NOMO-1 (cell line): ENCODE measurements around the gene DCAF6.
"Not testable (repeated sequence)": the region's sequence is repeated elsewhere in the genome, so short reads cannot be mapped to it uniquely, and the experiment has no call there.

Experiments used
- DNase-seq, 2 experiments: peaks; one replicate each; lab custom pipeline; 2025; ENCODE audit not compliant: unreplicated experiment in 2 of 2; lab: John Stamatoyannopoulos, UW

DCAF6 gene, protein sequence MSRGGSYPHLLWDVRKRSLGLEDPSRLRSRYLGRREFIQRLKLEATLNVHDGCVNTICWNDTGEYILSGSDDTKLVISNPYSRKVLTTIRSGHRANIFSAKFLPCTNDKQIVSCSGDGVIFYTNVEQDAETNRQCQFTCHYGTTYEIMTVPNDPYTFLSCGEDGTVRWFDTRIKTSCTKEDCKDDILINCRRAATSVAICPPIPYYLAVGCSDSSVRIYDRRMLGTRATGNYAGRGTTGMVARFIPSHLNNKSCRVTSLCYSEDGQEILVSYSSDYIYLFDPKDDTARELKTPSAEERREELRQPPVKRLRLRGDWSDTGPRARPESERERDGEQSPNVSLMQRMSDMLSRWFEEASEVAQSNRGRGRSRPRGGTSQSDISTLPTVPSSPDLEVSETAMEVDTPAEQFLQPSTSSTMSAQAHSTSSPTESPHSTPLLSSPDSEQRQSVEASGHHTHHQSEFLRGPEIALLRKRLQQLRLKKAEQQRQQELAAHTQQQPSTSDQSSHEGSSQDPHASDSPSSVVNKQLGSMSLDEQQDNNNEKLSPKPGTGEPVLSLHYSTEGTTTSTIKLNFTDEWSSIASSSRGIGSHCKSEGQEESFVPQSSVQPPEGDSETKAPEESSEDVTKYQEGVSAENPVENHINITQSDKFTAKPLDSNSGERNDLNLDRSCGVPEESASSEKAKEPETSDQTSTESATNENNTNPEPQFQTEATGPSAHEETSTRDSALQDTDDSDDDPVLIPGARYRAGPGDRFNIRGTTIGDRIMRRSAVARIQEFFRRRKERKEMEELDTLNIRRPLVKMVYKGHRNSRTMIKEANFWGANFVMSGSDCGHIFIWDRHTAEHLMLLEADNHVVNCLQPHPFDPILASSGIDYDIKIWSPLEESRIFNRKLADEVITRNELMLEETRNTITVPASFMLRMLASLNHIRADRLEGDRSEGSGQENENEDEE

DNA sequence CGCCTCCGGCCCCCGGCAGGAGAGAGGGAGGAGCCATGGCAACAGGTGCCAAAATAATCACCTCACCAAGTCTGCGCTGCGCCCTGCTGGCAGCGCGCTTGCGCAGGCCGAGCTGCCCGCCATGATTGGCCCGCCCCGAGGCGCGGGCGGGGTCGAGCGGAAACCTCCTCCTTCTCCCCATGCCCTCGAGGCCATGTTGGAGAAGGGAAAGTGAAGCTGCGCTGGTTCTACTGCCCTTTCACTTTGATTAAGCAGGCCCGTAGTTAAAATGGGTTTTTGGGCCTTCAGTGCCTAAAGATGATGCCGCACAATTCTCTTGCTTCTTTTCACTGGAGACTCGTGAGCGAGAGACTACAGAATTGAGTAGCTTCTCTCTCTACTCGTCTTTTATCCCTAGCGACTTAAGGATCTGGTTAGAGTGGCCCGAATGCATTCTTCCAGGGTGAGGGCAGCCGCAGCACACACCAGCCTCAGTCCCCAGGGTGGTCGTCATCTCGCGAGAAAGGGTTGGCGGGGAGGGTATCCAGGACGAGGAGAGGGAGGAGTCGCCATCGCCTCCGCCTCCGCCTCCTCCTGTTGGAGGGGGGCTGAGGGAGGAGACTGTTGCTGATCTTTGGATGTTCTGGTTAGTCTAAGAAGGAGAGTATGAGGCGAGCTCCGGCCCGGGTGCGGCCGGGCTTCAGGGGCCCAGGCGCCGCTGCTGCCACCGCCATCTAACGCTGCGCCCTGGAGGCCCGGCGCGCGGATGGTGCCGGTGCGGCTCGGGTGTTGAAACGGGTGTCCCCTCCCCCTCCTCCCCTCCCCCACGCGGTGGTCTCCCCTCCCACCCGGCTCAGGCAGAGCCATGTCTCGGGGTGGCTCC lies at the start of gene DCAF6:
Gene DCAF6, plus strand, starts transcription at position 616 of the 862 bp plus-strand sequence. Its CDS starts 229 bp downstream, at position 845.
- peak; percentile 97 to 99 for DNase-seq

DNA sequence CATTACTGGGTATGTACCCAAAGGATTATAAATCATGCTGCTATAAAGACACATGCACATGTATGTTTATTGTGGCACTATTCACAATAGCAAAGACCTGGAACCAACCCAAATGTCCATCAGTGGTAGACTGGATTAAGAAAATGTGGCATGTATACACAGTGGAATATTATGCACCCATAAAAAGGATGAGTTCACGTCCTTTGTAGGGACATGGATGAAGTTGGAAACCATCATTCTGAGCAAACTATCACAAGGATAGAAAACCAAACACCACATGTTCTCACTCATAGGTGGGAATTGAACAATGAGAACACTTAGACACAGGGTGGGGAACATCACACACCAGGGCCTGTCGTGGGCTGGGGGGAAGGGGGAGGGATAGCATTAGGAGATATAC lies 49.3 kb upstream of the DCAF6 start:
- not testable (repeated sequence) for DNase-seq

DNA sequence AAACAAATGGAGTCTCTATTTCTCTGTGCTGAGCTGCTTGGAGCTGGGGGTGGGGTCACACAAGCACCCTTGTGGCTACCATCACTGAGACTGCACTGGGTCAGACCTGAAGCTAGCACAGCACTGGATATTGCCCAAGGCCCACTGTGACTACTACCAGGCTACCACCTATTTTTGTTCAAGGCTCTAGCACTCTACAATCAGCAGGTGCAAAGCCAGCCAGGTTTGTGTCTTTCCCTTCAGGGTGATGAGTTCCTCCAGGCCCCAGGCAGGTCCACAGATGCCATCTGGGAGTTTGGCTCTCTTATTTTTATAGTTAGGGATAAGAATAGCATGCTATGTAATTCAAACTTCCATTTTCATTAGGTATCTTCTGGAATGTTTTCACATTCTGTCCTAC lies 46.1 kb upstream of the DCAF6 start:
- DNase-seq = no peak

DNA sequence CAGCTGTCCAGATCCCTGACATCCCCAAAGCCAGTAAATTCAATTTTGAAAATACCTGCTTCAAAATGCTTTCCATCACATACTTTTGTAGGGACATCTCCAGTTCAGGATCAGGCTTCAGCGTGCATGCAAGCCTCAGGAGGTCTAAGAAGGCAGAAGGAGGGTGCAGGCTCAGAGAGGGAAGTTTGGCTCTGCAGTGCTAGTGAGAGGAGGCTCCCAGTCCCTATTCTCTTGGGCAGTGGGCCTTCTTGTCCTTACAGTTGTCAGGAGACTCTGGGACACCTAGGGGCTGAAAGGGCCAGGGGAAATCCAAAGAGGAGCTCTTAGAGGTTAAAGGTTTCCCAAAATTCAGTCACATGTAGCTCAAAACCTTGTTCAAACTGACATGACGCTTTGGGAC lies 42.7 kb upstream of the DCAF6 start:
- DNase-seq = no peak

DNA sequence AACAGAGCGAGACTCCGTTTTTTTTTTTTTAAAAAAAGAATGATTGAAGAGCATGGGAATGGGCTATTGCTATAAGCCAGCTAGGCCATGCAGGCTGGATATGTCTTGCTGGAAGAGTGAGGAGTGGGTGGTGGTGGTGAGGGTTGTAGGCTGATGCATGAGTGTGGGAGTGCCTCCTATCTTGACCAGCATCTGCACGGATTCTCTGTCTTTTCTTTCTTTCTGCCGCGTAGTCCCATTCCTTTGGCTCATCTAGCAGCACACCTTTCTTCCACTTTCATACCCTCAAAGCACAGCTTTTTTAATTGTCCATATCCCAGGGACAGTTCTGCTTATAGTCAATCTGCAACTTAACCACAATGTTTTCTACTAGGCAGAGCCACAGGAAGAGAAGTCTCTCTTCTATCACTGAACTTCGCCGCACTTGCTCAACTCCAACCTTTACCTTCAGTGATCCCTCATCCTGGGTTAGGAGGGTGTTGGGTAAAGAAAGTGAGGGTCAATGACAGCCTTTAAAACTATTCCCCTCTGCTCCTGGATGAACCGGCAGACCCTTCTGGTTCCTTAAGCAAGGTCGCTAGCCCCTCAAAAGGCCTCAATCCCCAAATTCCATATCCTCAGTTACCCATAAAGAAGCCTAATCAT lies 37.8 kb upstream of the DCAF6 start:
- no peak for DNase-seq

DNA sequence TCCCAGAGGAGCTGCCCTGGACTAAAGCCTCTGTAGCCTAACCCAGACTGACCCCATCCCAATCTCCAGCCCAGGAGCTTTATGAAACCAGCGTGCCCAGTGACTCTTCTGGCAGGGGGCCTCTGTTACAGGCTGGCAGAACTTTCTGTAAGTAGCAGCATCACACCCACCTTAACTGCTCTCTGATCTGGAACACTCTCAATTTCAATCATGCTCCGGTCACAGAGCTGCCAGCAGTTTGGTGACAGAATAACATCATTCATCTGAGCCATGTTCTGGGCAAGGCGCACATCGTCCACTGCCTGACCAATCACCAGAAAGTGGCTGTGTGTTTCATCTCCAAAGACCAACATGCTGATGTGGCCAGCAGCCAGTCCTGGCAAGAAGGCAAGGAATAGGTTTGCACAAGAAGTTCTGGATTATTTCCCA lies 37.2 kb upstream of the DCAF6 start:
- DNase-seq = no peak

DNA sequence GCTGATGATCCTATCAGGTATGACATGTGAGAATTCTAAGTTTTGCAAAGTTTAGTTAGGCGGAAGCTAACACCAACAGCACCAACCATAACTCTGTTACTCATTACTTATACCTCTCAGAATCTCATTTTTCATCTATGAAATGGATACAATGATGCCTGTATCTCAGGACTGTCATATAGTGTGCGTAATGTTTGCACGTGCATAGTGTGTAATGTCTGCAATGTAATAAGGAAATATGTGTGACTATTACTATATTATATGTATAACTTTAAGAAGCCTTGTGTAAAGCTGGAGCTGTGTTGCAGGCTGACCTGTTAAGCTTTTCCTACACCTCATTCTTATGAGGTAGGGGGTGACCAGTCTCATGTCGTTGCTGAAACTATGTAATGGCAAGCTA lies 35.6 kb upstream of the DCAF6 start:
- DNase-seq = no peak

DNA sequence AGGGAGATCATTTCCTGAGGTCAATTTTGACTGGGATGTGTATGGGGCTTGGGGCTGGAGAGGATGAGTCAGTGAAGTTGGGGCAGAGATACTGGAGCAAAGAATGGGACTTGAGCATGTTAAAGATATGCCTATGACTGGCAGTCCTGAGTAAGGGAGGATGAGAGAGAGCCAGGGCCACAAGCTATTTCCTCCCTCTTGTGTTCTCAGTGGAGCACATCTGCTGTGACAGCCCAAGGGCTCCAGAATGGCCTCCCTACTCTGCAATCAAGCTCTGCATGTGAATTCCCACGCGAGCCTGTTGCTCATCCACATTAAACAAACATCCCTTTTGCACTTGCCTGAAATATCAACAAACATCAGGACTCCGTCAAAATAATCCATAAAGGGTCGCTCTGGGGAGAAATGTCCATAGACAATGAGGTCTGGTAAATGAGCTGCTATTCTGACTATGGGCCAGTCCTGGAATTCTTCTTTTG lies 31.8 kb upstream of the DCAF6 start:
- no peak for DNase-seq

DNA sequence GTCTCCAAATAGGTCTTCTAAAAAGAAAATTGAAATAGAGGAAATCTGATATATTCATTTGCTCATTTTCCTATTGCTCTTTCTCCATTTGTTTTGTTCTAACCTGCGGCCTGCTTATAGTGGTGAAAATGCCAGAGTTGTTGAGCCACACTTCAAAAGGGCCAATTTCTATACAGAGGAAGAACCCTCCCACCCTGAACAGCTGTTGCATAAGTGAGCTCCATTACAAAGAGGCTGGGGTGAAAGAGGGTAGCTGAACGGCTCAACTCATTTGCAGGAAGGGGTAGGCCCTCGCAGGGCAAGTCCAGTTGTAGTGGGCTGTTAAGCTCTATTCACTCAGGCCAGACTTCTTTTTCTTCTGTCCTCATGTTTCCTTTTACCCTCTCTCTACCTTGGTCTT lies 31.3 kb upstream of the DCAF6 start:
- peak in 1 of 2 experiments; percentile 15 for DNase-seq

DNA sequence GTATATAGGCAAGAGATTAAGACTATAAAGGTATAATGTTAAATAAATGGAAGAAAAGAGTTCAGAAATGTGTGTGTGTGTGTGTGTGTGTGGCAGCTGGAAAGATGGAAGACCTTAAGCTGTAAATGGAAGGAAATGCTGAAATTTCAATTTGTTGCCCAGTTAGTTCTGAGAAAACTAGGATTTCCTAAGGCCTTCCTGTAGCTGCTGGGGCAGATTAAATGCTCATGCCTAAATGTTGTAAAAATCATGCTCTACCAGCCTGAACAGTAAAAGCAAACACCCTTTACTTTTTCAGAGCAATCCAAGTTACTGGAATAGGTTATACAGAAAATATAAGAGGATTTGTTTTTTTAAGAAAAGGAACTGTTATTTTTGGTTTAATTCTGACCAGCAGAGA lies 30.8 kb upstream of the DCAF6 start:
- DNase-seq = no peak

DNA sequence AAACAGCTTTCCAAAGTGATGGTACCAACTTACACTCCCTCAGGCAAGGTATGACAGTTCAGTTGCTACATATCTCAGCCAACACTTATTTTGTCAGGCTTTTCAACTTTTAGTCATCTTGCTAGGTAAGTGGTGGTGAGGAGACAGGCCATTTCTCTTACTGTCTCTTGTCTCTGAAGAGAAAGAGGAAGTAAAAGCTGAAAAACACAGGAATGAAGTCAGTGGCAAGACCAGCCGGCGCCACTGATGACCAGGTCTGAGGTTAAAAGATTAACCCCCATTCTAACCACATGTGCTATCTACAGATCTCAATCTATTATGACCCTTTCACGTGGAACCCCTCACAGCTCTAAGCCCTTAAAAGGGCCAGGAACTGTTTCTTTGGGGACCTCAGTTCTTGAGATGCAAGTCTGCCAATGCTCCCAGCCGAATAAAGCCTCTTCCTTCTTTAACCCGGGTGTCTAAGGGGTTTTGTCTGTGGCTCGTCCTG lies 26.7 kb upstream of the DCAF6 start:
- DNase-seq = no peak

DNA sequence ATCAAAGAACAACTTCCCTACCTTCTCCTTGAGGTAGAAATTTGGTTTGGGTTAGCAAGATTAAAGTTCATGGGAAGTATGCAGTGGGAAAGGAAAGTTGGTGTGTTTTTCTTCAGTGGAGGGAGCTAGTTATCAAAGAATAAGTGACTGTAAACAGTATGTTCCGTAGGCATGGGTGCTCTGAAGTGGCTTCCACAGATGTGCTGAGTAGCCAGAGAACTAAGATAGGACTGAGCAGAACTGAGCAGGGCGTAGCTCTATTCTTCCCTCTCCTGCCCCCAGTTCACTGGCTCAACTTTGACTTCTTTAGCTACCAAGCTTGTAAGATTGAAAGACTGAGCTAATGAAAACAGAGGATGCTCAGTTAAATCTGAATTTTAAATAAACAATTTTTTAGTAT lies 26.0 kb upstream of the DCAF6 start:
- no peak for DNase-seq

DNA sequence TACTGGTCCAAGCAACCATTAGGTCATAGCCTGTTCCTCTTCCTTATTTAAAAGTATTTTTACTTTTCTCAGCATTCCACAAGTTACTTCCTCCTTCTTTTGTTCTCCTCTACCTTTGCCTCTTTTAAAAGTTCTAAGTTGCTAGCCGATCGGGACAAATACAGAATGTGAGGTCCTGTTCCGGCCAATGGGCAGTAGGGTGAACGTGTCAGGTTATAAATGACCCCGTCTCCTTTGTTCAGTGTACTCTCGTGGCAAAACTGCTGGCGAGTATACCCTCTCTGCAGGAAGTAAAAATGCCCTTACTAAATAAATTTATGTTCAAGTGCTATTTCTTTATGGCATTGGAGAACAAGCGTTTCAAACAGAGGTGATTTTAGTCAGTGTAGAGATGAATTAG lies 25.1 kb upstream of the DCAF6 start:
- DNase-seq = peak in 1 of 2 experiments; percentile 37

DNA sequence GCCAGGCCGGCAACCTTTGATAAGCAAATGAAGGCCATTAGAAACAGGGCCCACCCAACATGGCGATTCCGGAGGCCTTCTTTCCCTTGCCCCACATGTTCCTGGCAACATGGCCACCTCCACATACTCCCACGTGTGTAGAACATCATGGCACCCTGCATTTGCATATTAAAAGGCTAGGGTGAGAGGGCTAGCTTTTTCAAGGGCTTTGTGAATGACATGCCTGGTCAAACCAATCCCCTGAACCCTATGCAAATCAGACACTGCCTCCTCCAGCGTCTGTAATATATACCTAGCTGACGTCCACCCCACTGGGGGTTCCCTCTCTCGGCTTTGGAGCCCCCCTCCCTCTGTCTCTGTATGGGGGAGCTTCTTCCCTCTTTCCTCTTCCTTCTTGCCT lies 24.2 kb upstream of the DCAF6 start:
- no peak for DNase-seq

DNA sequence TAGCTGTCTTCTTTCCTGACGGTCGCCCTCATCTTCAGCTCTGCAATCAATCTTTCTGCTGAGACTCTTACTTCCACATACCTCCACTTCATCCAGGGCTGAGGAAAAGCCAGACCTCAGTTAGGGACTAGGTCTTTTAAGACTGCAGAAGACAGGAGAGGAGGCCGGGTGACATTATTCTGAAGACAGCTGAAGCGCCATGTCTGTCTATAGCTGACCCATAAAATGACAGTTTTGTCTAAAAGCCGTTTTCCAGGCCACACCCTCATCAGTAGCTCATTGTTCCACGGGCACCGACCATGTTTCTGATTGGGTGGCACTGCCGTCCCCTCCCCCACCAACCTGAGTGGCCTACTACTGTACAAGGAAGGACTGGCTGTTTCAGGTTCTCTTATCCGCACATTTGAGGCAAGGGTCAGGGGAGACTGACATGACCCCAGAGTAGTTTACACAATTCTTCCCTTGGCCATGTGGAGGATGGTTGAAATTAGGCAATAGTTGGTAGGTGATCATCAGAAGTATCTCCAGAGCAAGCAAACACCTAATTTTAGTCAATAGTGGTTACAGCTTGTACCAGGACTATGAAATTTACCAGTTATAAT lies 22.5 kb upstream of the DCAF6 start, which contains the start of gene ADCY10:
Gene ADCY10, minus strand, starts transcription at position 240 of the 602 bp plus-strand sequence. CDS start 8,994 bp downstream, outside the sequence.
- DNase-seq = no peak

DNA sequence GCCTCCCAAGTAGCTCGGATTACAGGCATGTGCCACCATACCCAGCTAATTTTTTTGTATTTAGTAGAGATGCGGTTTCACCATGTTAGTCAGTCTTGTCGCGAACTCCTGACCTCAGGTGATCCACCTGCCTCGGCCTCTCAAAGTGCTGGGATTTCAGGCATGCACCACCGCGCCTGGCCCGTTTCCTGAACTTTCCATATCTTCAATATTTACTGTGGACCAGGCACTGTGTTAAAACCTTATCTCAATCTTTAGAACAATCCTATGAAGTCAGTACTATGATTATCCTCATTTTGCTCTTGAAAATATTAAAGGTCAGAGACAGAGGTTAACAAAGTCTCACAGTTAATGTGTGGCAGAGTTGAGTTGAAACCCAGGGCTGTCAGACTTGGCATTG lies 20.9 kb upstream of the DCAF6 start:
- DNase-seq = no peak

DNA sequence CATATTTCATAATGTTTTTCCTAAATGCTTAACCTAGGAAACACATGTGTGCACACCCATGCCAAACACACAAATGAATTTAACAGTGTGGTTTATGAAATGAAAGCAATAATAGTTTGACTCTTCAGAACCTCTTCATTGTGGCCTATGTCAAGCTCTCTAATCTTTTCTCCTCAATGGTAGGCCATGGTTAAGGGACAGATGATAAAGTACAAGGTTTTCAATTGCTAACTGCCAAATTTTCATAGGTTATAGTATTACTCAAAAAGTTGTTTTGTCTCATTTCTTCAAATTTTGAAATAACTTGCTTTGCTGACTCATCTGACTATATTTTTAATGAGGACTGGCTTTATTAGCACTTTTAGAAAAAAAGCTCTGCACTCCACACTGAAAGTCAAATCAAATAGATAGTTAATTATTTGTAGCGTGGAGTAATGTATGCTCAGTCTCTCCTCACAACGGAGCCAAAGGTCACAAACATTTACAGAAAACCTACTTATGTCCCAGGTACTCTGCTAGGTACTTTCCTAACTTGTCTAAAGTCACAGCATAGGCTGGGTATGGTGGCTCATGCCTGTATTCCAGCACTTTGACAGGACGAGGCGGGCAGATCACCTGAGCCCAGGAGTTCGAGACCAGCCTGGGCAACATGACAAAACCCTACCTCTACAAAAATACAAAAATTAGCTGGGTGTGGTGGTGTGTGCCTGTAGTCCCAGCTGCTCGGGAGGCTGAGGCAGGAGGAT lies 19.5 kb upstream of the DCAF6 start:
- DNase-seq = no peak

DNA sequence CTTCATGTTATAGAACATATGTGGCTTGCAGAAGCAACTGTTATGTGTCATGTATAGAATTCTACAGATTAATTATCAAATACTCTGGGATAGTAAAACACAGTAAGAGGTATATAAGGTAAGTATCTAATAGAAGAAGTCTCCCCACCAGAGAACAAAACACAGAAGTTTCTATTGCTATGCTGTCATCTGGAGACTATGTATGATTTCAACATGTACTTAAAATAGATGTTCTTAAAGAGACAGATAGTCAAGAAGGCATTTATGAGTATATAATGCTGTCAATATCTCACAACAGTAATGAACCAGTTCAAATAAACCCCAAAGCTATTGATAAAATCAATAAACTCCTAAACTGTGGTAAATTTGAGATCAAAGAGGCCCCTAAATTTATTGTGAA lies 14.5 kb upstream of the DCAF6 start:
- peak in 1 of 2 experiments; percentile 52 for DNase-seq

DNA sequence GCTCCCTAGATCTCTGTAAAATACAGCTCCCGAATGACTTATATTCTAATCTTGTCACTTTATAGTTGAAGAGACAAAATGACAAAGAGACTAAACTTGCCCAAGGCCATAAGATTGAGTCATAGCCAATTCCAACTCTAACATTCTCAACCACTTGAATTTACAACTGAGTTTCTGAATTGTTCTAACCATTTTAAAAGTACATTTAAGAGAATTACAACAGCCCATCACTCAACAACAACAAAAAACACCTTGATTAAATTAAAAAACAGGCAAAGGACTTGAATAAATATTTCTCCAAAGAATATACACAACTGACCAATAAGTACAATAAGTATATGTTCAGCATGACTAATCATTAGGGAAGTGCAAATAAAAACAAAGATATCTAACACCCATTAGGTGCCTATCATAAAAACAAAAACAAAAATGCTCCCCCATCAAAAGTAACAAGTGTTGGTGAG lies 13.8 kb upstream of the DCAF6 start:
- no peak for DNase-seq
